SKM-1 treated with dmso at 0.1 percent for 144 hours (cell line): ENCODE results near the gene MST1.

Experiments used
- DNase-seq: peaks from one replicate; lab custom pipeline; 2025; ENCODE audit not compliant: unreplicated experiment; lab: John Stamatoyannopoulos, UW

MST1 gene

GRCh38 chr3:49718858-49719213, 29.6 kb upstream of the MST1 start:
- no peak for DNase-seq

- no peak for DNase-seq
Observed at GRCh38 chr3:49717959-49718857, 28.9 kb upstream of the MST1 start.

- DNase-seq, result no peak
Observed at GRCh38 chr3:49717211-49717958, 28.1 kb upstream of the MST1 start.

GRCh38 chr3:49716691-49717210, 27.5 kb upstream of the MST1 start:
- no peak for DNase-seq

- no peak for DNase-seq
Observed at GRCh38 chr3:49716169-49716568, 26.9 kb upstream of the MST1 start.

GRCh38 chr3:49715611-49716121, 26.4 kb upstream of the MST1 start:
- DNase-seq, result no peak

- no peak for DNase-seq
Observed at GRCh38 chr3:49714728-49715550, 25.7 kb upstream of the MST1 start.

- DNase-seq, result no peak
Observed at GRCh38 chr3:49713336-49714105, 24.2 kb upstream of the MST1 start.

GRCh38 chr3:49712631-49713317, 23.5 kb upstream of the MST1 start:
- DNase-seq, result no peak

GRCh38 chr3:49712166-49712565, 22.9 kb upstream of the MST1 start:
- DNase-seq, result no peak

- DNase-seq, result no peak
Observed at GRCh38 chr3:49711489-49711888, 22.2 kb upstream of the MST1 start.

- DNase-seq, result no peak
Observed at GRCh38 chr3:49709852-49710251, 20.6 kb upstream of the MST1 start.

GRCh38 chr3:49707113-49707480, 17.8 kb upstream of the MST1 start:
- no peak for DNase-seq

GRCh38 chr3:49706456-49707112, 17.3 kb upstream of the MST1 start:
- DNase-seq, result no peak

- no peak for DNase-seq
Observed at GRCh38 chr3:49705390-49705960, 16.2 kb upstream of the MST1 start.

- no peak for DNase-seq
Observed at GRCh38 chr3:49704629-49705028, 15.4 kb upstream of the MST1 start.

- no peak for DNase-seq
Observed at GRCh38 chr3:49703956-49704355, 14.7 kb upstream of the MST1 start.

GRCh38 chr3:49703443-49703927, 14.2 kb upstream of the MST1 start:
- peak; percentile 51 for DNase-seq

GRCh38 chr3:49702672-49703071, 13.4 kb upstream of the MST1 start:
- no peak for DNase-seq
